HepG2 (cell line): Measurements from ENCODE around the gene PUS3. TPM values are rescaled to one million over a fixed set of nuclear protein-coding genes. Genes with fewer than 3 reads are reported as not detected.
A peak's percentile ranks its signal among the peaks of the same experiment; 100 is the strongest.

Source experiments
- CHD4 ChIP-seq: fragments of 200-600 bp; sonication (generic); IDR thresholded peaks from 2 replicates; pipeline ENCODE4 v1.7.0; 2017; ENCODE audit warnings: mild to moderate bottlenecking, low read length, borderline replicate concordance
- ESRRA ChIP-seq: sonication (generic); formaldehyde crosslinking; IDR thresholded peaks from 2 replicates; pipeline ENCODE4 v1.5.1; 2020; ENCODE audit warnings: mild to moderate bottlenecking, low read depth, missing genetic modification reagents
- GABPB1 ChIP-seq: IDR thresholded peaks from 2 replicates; pipeline ENCODE4 v1.6.1; 2016; ENCODE audit warnings: mild to moderate bottlenecking, missing genetic modification reagents, moderate library complexity, missing compliant biosample characterization
- HNRNPUL1 ChIP-seq: fragments of 200-400 bp; formaldehyde crosslinking; IDR thresholded peaks from 2 replicates; pipeline ENCODE4 v1.6.1; 2017; ENCODE audit warnings: low read depth, mild to moderate bottlenecking, low read length, moderate library complexity
- KAT8 ChIP-seq: IDR thresholded peaks from 2 replicates; pipeline ENCODE4 v1.6.1; 2016; ENCODE audit warnings: missing genetic modification reagents, missing compliant biosample characterization
- NR2C2 ChIP-seq: sonication (generic); formaldehyde crosslinking; IDR thresholded peaks from 2 replicates; pipeline ENCODE4 v1.4.0; 2020; ENCODE audit warnings: missing genetic modification reagents, mild to moderate bottlenecking, moderate library complexity, borderline replicate concordance
- PHF21A ChIP-seq: sonication (generic); formaldehyde crosslinking; IDR thresholded peaks from 2 replicates; pipeline ENCODE4 v1.5.0; 2020; ENCODE audit warnings: mild to moderate bottlenecking, missing genetic modification reagents
- SALL1 ChIP-seq: sonication (generic); formaldehyde crosslinking; IDR thresholded peaks from 2 replicates; pipeline ENCODE4 v1.8.0; 2022; ENCODE audit warnings: mild to moderate bottlenecking, missing genetic modification reagents
- TBX2 ChIP-seq: sonication (generic); formaldehyde crosslinking; IDR thresholded peaks from 2 replicates; pipeline ENCODE4 v1.5.0; 2020; ENCODE audit warnings: missing genetic modification reagents, mild to moderate bottlenecking, borderline replicate concordance
- ZKSCAN5 ChIP-seq: sonication (generic); formaldehyde crosslinking; IDR thresholded peaks from 2 replicates; pipeline ENCODE4 v1.5.1; 2020; ENCODE audit warnings: mild to moderate bottlenecking, missing genetic modification reagents
- ZMAT3 ChIP-seq: sonication (generic); formaldehyde crosslinking; conservative IDR thresholded peaks from 2 replicates; pipeline ENCODE4 v1.7.0; 2021; ENCODE audit warnings: missing genetic modification reagents
- ZMYM4 ChIP-seq: sonication (generic); formaldehyde crosslinking; IDR thresholded peaks from 2 replicates; pipeline ENCODE4 v1.8.1; 2023; ENCODE audit warnings: mild to moderate bottlenecking, missing genetic modification reagents
- ZNF143 ChIP-seq: sonication (generic); formaldehyde crosslinking; IDR thresholded peaks from 2 replicates; pipeline ENCODE4 v1.4.0; 2020; ENCODE audit warnings: missing genetic modification reagents
- ZNF598 ChIP-seq: sonication (generic); formaldehyde crosslinking; IDR thresholded peaks from 2 replicates; pipeline ENCODE4 v1.5.1; 2020; ENCODE audit warnings: mild to moderate bottlenecking, missing genetic modification reagents, borderline replicate concordance
- ZNF776 ChIP-seq: sonication (generic); formaldehyde crosslinking; IDR thresholded peaks from 2 replicates; pipeline ENCODE4 v1.4.0; 2020; ENCODE audit warnings: mild to moderate bottlenecking, missing genetic modification reagents
- ZSCAN31 ChIP-seq: sonication (generic); formaldehyde crosslinking; IDR thresholded peaks from 2 replicates; pipeline ENCODE4 v1.5.0; 2020; ENCODE audit warnings: low read depth, mild to moderate bottlenecking, missing genetic modification reagents
- polyA plus RNA-seq, 8 experiments: library from polyadenylated mRNA; depleted of rRNA in 3 of 8; stranded (reverse) in 7 of 8; unstranded in 1 of 8; fragments of >200 nt; fragmentation: Illumina TruSeq in 4 of 8; extraction: Trizol in 4 of 8; gene quantifications; 2 replicates each; pipeline versions ENCODE4 v1.2.1 to v1.2.3, GENCODE V29; 2011 to 2016; ENCODE audit warnings: low read depth in 4 of 8, missing spikeins in 1 of 8, mixed read lengths in 1 of 8; ENCODE audit not compliant: insufficient read depth in 1 of 8
- total RNA-seq, 5 experiments: library from RNA; depleted of rRNA; stranded (reverse); fragments of >200 nt; fragmentation: Illumina TruSeq; extraction: Trizol; gene quantifications; 2 replicates each; pipeline ENCODE4 v1.2.3, GENCODE V29; 2016; ENCODE audit warnings: low read depth in 1 of 5
- TF ChIP-seq, protein P1 (sequence below): sonication (generic); formaldehyde crosslinking; IDR thresholded peaks from 2 replicates; pipeline ENCODE4 v1.8.1; 2023; ENCODE audit warnings: mild to moderate bottlenecking, missing genetic modification reagents
- TF ChIP-seq, protein P2 (sequence below): sonication (generic); formaldehyde crosslinking; conservative IDR thresholded peaks from 2 replicates; pipeline ENCODE4 v1.4.0; 2020; ENCODE audit warnings: missing genetic modification reagents
- TF ChIP-seq, protein P3 (sequence below): sonication (generic); formaldehyde crosslinking; IDR thresholded peaks from 2 replicates; pipeline ENCODE4 v1.5.1; 2020; ENCODE audit warnings: missing genetic modification reagents, mild to moderate bottlenecking, borderline replicate concordance
- TF ChIP-seq, protein P4 (sequence below): sonication (generic); formaldehyde crosslinking; IDR thresholded peaks from 2 replicates; pipeline ENCODE4 v1.4.0; 2020; ENCODE audit warnings: mild to moderate bottlenecking, missing genetic modification reagents
- TF ChIP-seq, protein P5 (sequence below): sonication (generic); formaldehyde crosslinking; IDR thresholded peaks from 2 replicates; pipeline ENCODE4 v1.8.1; 2023; ENCODE audit warnings: mild to moderate bottlenecking, moderate library complexity, missing genetic modification reagents

Gene PUS3
- total and polyA plus RNA-seq, 2 of the 13 experiments (the other 11 are each of a cell fraction or from before 2014, with no cell fraction given), result 6.0 to 18.2 TPM

DNA sequence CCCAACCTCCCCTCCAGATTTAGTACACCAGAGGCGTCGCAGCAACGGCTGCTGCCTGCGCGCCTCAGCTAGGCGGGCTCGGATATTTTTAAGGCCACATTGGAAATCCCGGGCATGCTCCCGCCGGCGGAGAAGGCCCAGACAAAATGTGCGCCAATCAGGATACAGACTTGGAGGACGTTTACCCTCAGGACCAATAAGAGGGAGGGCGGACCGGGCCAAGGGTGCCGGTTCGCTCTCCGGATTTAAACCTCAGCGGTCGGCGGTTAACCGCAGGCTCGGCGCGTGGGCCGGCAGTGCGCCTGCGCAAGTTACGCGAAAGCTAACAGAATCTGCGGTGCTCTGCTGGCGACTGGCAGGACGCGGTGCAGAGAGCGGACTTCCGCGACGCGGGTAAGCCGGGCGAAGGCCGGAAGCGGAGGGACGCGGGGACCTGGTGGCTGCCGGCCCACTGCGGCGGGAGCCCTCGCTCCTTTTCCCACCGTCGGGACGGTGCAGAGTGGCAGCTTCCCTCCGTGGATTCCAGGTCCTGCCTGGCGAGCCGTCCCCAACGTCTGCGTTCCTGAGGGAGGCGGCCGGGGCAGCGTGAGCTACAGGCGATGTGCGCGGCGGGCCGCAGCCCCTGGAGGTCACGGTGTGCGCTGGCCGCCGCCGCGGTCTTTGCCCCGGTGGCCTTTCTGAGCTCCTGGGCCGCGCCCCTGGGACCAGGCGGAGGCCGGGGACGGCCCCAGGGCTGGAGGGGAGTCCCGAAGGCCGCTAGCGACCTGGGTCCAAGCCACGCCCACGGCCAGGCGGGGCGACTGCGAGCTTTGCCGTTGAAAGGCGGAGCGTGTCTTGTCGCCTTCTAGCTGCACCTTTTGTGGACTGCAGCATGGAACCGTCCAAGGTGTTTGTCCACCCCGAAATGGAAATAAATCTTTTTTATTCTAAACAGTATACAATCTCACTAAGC, 15.4 kb downstream of the PUS3 start, which contains the start of gene HYLS1 (continued):
- TF ChIP-seq HNRNPUL1 (0 out of 2 replicates have a peak, but pooled peaks have one; percentile 38), ZKSCAN5 (no peak), PHF21A (CRISPR knock-in tag) (peak; percentile 75), GABPB1 (CRISPR knock-in tag) (peak; percentile 85), ZNF143 (CRISPR knock-in tag) (0 out of 2 replicates have a peak, but pooled peaks have one; percentile 15), KAT8 (CRISPR knock-in tag) (peak; percentile 65; the same call in 1 of the 2 replicates), ZNF776 (CRISPR knock-in tag) (peak; percentile 77; the same call in 1 of the 2 replicates), TBX2 (CRISPR knock-in tag) (peak; percentile 56; the same call in 1 of the 2 replicates), SALL1 (CRISPR knock-in tag) (peak; percentile 64), ZSCAN31 (CRISPR knock-in tag) (0 out of 2 replicates have a peak, but pooled peaks have one; percentile 56), NR2C2 (peak; percentile 24; the same call in 1 of the 2 replicates), ESRRA (CRISPR knock-in tag) (0 out of 2 replicates have a peak, but pooled peaks have one; percentile 59), ZMYM4 (CRISPR knock-in tag) (peak; percentile 67), CHD4 (no peak), ZNF598 (peak; percentile 93; the same call in 1 of the 2 replicates), ZMAT3 (CRISPR knock-in tag) (0 out of 2 replicates have a peak, but pooled peaks have one; percentile 28)
- TF ChIP-seq, protein P1, sequence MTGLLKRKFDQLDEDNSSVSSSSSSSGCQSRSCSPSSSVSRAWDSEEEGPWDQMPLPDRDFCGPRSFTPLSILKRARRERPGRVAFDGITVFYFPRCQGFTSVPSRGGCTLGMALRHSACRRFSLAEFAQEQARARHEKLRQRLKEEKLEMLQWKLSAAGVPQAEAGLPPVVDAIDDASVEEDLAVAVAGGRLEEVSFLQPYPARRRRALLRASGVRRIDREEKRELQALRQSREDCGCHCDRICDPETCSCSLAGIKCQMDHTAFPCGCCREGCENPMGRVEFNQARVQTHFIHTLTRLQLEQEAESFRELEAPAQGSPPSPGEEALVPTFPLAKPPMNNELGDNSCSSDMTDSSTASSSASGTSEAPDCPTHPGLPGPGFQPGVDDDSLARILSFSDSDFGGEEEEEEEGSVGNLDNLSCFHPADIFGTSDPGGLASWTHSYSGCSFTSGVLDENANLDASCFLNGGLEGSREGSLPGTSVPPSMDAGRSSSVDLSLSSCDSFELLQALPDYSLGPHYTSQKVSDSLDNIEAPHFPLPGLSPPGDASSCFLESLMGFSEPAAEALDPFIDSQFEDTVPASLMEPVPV, result no peak
- TF ChIP-seq, protein P2, sequence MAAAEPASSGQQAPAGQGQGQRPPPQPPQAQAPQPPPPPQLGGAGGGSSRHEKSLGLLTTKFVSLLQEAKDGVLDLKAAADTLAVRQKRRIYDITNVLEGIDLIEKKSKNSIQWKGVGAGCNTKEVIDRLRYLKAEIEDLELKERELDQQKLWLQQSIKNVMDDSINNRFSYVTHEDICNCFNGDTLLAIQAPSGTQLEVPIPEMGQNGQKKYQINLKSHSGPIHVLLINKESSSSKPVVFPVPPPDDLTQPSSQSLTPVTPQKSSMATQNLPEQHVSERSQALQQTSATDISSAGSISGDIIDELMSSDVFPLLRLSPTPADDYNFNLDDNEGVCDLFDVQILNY, result no peak
- TF ChIP-seq, protein P3, sequence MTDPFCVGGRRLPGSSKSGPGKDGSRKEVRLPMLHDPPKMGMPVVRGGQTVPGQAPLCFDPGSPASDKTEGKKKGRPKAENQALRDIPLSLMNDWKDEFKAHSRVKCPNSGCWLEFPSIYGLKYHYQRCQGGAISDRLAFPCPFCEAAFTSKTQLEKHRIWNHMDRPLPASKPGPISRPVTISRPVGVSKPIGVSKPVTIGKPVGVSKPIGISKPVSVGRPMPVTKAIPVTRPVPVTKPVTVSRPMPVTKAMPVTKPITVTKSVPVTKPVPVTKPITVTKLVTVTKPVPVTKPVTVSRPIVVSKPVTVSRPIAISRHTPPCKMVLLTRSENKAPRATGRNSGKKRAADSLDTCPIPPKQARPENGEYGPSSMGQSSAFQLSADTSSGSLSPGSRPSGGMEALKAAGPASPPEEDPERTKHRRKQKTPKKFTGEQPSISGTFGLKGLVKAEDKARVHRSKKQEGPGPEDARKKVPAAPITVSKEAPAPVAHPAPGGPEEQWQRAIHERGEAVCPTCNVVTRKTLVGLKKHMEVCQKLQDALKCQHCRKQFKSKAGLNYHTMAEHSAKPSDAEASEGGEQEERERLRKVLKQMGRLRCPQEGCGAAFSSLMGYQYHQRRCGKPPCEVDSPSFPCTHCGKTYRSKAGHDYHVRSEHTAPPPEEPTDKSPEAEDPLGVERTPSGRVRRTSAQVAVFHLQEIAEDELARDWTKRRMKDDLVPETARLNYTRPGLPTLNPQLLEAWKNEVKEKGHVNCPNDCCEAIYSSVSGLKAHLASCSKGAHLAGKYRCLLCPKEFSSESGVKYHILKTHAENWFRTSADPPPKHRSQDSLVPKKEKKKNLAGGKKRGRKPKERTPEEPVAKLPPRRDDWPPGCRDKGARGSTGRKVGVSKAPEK, result no peak
- TF ChIP-seq, protein P4, sequence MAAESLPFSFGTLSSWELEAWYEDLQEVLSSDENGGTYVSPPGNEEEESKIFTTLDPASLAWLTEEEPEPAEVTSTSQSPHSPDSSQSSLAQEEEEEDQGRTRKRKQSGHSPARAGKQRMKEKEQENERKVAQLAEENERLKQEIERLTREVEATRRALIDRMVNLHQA (CRISPR knock-in tag), result no peak
- TF ChIP-seq, protein P5, sequence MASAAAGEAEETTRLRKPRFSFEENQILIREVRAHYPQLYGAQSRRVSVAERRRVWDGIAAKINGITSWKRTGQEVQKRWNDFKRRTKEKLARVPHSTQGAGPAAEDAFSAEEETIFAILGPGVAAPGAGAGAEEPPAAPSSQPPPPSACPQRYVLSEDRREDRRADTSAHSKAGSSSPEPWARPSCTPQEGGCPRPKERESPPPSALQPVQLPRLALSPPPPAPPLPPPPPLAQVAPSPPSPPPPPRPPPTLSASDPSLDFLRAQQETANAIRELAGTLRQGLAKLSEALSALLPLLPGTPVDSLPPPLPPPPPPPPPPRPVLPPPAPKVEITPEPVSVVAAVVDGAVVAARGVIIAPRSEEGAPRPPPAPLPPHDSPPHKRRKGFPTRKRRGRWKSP (CRISPR knock-in tag), result 0 out of 2 replicates have a peak, but pooled peaks have one; percentile 35
